COLO668 (cell line): Measurements from ENCODE around the gene TRIP4.
"Not testable (repeated sequence)": the region's sequence is repeated elsewhere in the genome, so short reads cannot be mapped to it uniquely, and the experiment has no call there.

ENCODE experiments used
- DNase-seq: peaks from one replicate; lab custom pipeline; 2025; ENCODE audit not compliant: unreplicated experiment; lab: John Stamatoyannopoulos, UW

The TRIP4 gene

GRCh38 chr15:64387562-64388168, at the start of gene TRIP4:
TRIP4 (plus strand) TSS chr15:64387836; CDS start chr15:64387864, 28 bp downstream.
- peak; percentile 94 for DNase-seq

GRCh38 chr15:64340355-64340754, 47.3 kb upstream of the TRIP4 start:
- no peak for DNase-seq

GRCh38 chr15:64341961-64342360, 45.7 kb upstream of the TRIP4 start:
- DNase-seq, result no peak

GRCh38 chr15:64343222-64343621, 44.4 kb upstream of the TRIP4 start:
- no peak for DNase-seq

GRCh38 chr15:64343841-64344240, 43.8 kb upstream of the TRIP4 start:
- DNase-seq, result no peak

GRCh38 chr15:64344651-64345294, 42.9 kb upstream of the TRIP4 start:
- no peak for DNase-seq

GRCh38 chr15:64346242-64346641, 41.4 kb upstream of the TRIP4 start:
- DNase-seq, result not testable (repeated sequence)

- no peak for DNase-seq
These were observed 39.2 kb upstream of the TRIP4 start for GRCh38 chr15:64348455-64348854.

- DNase-seq, result no peak
These were observed 38.3 kb upstream of the TRIP4 start for GRCh38 chr15:64349375-64349774.

- DNase-seq, result no peak
These were observed 36.4 kb upstream of the TRIP4 start for GRCh38 chr15:64351265-64351664.

- DNase-seq, result no peak
These were observed 32.8 kb upstream of the TRIP4 start for GRCh38 chr15:64354688-64355344.

GRCh38 chr15:64355348-64355943, 32.2 kb upstream of the TRIP4 start:
- DNase-seq, result peak; percentile 35

- DNase-seq, result peak; percentile 91
These were observed 31.5 kb upstream of the TRIP4 start, which contains the start of gene CSNK1G1 for GRCh38 chr15:64355944-64356709. CSNK1G1 (minus strand) TSS chr15:64356173; CDS start chr15:64300499, 55,674 bp downstream.

- no peak for DNase-seq
These were observed 31.0 kb upstream of the TRIP4 start for GRCh38 chr15:64356710-64357040.

- no peak for DNase-seq
These were observed 26.4 kb upstream of the TRIP4 start for GRCh38 chr15:64361259-64361658.

- no peak for DNase-seq
These were observed 18.5 kb upstream of the TRIP4 start for GRCh38 chr15:64369078-64369607.

- DNase-seq, result not testable (repeated sequence)
These were observed 16.3 kb upstream of the TRIP4 start for GRCh38 chr15:64371383-64371782.

- DNase-seq, result no peak
These were observed 14.3 kb upstream of the TRIP4 start for GRCh38 chr15:64373360-64373759.

- no peak for DNase-seq
These were observed 8.2 kb upstream of the TRIP4 start for GRCh38 chr15:64379216-64379960.
